Prostate gland (tissue), 2 donors: ENCODE data around the gene MRM3. TPM values are rescaled to one million over a fixed set of nuclear protein-coding genes. Genes with fewer than 3 reads are reported as not detected.
"Not testable (repeated sequence)": the region's sequence is repeated elsewhere in the genome, so short reads cannot be mapped to it uniquely, and the experiment has no call there.

ENCODE experiments used
- DNase-seq: peaks from one replicate; pipeline ENCODE4 v3.0.0-alpha.2; 2019; ENCODE audit warnings: low spot score
- H3K27ac ChIP-seq, 2 donors: fragments of 200-600 bp; sonication (generic); 2 replicates each; pipeline ENCODE4 v1.5.1; 2017 to 2019
- H3K27me3 ChIP-seq: fragments of 200-600 bp; sonication (generic); replicated peaks from 2 replicates; pipeline ENCODE4 v1.5.1; 2019; ENCODE audit not compliant: insufficient read depth
- H3K36me3 ChIP-seq, 2 donors: fragments of 200-600 bp; sonication (generic); 1 replicate in 1 of 2; 2 replicates in 1 of 2; pipeline versions ENCODE4 v1.5.1 to v1.8.1; 2017 to 2019
- H3K4me1 ChIP-seq: fragments of 200-600 bp; sonication (generic); replicated peaks from 2 replicates; pipeline ENCODE4 v1.5.1; 2019
- H3K4me3 ChIP-seq, 2 donors: fragments of 200-600 bp; sonication (generic); 2 replicates each; pipeline ENCODE4 v1.5.1; 2017 to 2019
- H3K9me3 ChIP-seq: fragments of 200-600 bp; sonication (generic); 2 replicates; pipeline ENCODE4 v1.5.1; 2017
- CTCF ChIP-seq, 4 experiments: fragments of 200-600 bp in 2 of 4; fragments of 450-650 bp in 2 of 4; sonication (generic) in 2 of 4; IDR thresholded peaks; 1 replicate in 3 of 4; 2 replicates in 1 of 4; pipeline ENCODE4 v1.5.1; 2016 to 2019; ENCODE audit warnings: antibody characterized with exemption in 4 of 4, mild to moderate bottlenecking in 2 of 4, moderate library complexity in 2 of 4
- POLR2A ChIP-seq: fragments of 450-650 bp; IDR thresholded peaks from one replicate; pipeline ENCODE4 v1.6.1; 2016; ENCODE audit warnings: antibody characterized with exemption, mild to moderate bottlenecking
- POLR2AphosphoS5 ChIP-seq: sonication (generic); formaldehyde crosslinking; IDR thresholded peaks from one replicate; pipeline ENCODE4 v1.6.1; 2017; ENCODE audit warnings: antibody characterized with exemption
- WGBS: methylation state at CpG from one replicate; pipeline ENCODE4 v1.1.5; 2018; 5-methylcytosine and 5-hydroxymethylcytosine counted together
- intact Hi-C: fragments of 100-400 bp; cut with DNase I; formaldehyde crosslinking; loops from one replicate; pipeline ENCODE4 v1.14.2; 2022
- total RNA-seq, 2 donors: library from RNA; depleted of rRNA; stranded (reverse); fragments of >200 nt; gene quantifications; one replicate each; pipeline ENCODE4 v1.1.0, GENCODE V29; 2016

The MRM3 gene
- total RNA-seq, 2 donors from 2014 or later, result 15.1 to 22.3 TPM

- WGBS, result 90% methylated on average over 5 of the region's 5 CpGs
- no peaks in the 10 kb centered on the region for H3K4me1 ChIP-seq
- no peaks in the 10 kb centered on the region for H3K27me3 ChIP-seq
- H3K36me3 ChIP-seq, result peaks cover 6 to 7% of the 10 kb centered on the region in 2 donors
- TF ChIP-seq POLR2A, result no peak
- TF ChIP-seq POLR2AphosphoS5, result no peak
- H3K4me3 ChIP-seq, result no peak overlapping the region
- intact Hi-C loops, result no loop called here
- DNase-seq, result no peak
- H3K27ac ChIP-seq, result no peak overlapping the region
- no peaks in the 10 kb centered on the region for H3K9me3 ChIP-seq
Observed at GRCh38 chr17:774313-774584, 7.9 kb upstream of the MRM3 start.

GRCh38 chr17:778096-778495 lies 4.1 kb upstream of the MRM3 start:
- H3K4me3 ChIP-seq, result no peak overlapping the region
- peaks cover 3% of the 10 kb centered on the region for H3K4me1 ChIP-seq
- H3K9me3 ChIP-seq, result no peaks in the 10 kb centered on the region
- WGBS, result 90% methylated on average over 11 of the region's 11 CpGs
- intact Hi-C loops, result no loop called here
- TF ChIP-seq POLR2A (no peak), CTCF (IDR thresholded peaks at IDR 0.05) (no peak), POLR2AphosphoS5 (no peak)
- no peak overlapping the region for H3K27ac ChIP-seq
- no peak for DNase-seq
- H3K27me3 ChIP-seq, result no peaks in the 10 kb centered on the region
- H3K36me3 ChIP-seq, result peaks cover 0 to 6% of the 10 kb centered on the region in 2 donors

- H3K27ac ChIP-seq, result no peak overlapping the region
- intact Hi-C loops, result no loop called here
- DNase-seq, result no peak
- WGBS, result 60% methylated on average over 3 of the region's 3 CpGs
- H3K9me3 ChIP-seq, result no peaks in the 10 kb centered on the region
- no peaks in the 10 kb centered on the region for H3K27me3 ChIP-seq
- peaks cover 7% of the 10 kb centered on the region for H3K4me1 ChIP-seq
- no peak for TF ChIP-seq POLR2AphosphoS5
- TF ChIP-seq POLR2A, result no peak
- no peak for TF ChIP-seq CTCF (IDR thresholded peaks at IDR 0.05)
- H3K4me3 ChIP-seq, result no peak overlapping the region
- no peaks in the 10 kb centered on the region for H3K36me3 ChIP-seq
Observed at GRCh38 chr17:784143-784542, 2.0 kb downstream of the MRM3 start.

GRCh38 chr17:785901-786300 lies 3.7 kb downstream of the MRM3 start:
- intact Hi-C loops, result not testable (repeated sequence)
- 96% methylated on average over 7 of the region's 7 CpGs for WGBS

GRCh38 chr17:787641-788221 lies 5.6 kb downstream of the MRM3 start:
- Histone ChIP-seq H3K27ac (no peak overlapping the region), H3K36me3 (peaks cover 0 to 5% of the 10 kb centered on the region in 2 donors), H3K27me3 (no peaks in the 10 kb centered on the region), H3K4me1 (peaks cover 7% of the 10 kb centered on the region), H3K9me3 (no peaks in the 10 kb centered on the region), H3K4me3 (no peak overlapping the region)
- no peak for TF ChIP-seq POLR2AphosphoS5
- no peak for TF ChIP-seq POLR2A
- no peak for TF ChIP-seq CTCF (IDR thresholded peaks at IDR 0.05)
- WGBS, result 89% methylated on average over 12 of the region's 12 CpGs
- intact Hi-C loops, result no loop called here
- DNase-seq, result no peak

More at GRCh38 chr17:785901-786300, 3.7 kb downstream of the MRM3 start:
- not testable (repeated sequence) for DNase-seq, H3K9me3 ChIP-seq, H3K27me3 ChIP-seq, H3K4me3 ChIP-seq, H3K36me3 ChIP-seq, H3K4me1 ChIP-seq, H3K27ac ChIP-seq

- TF ChIP-seq POLR2A (no peak), POLR2AphosphoS5 (no peak), CTCF (IDR thresholded peaks at IDR 0.05) (no peak)
- no peak overlapping the region for H3K27ac ChIP-seq
- intact Hi-C loops, result no loop called here
- H3K36me3 ChIP-seq, result peaks cover 0 to 5% of the 10 kb centered on the region in 2 donors
- peaks cover 4% of the 10 kb centered on the region for H3K4me1 ChIP-seq
- 73% methylated on average over 4 of the region's 4 CpGs for WGBS
- H3K9me3 ChIP-seq, result no peaks in the 10 kb centered on the region
- H3K27me3 ChIP-seq, result no peaks in the 10 kb centered on the region
- H3K4me3 ChIP-seq, result no peak overlapping the region
- DNase-seq, result no peak
Observed at GRCh38 chr17:788551-788950, 6.4 kb downstream of the MRM3 start.
